Measurements from ENCODE around the gene TFAM.

Gene TFAM

DNA sequence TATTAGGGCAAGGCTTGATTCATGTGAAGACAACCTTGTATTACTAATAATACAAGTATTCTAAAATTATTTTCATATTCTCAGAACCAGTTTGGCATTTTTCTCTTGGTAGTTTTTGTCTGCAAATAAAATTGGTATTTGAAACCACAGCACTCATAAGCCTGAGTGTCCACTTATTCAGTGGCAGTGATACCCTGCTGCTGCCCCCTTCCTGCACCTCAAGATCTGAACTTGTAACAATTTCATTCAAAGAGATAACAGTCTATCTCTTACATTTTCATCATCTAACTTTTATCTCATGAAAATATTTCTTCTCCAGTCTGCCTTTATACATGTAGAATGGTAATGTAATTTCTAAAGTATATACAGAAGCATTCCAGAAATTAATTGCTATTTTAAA is 9.3 kb downstream of the TFAM start:
- no peak overlapping the region for H3K27ac ChIP-seq (ENCODE audit: low read depth, low read length)
- H3K9ac ChIP-seq (ENCODE audit: low read length) = no peak overlapping the region
- H3K79me1 ChIP-seq (ENCODE audit: low read length) = peaks cover 3% of the 10 kb centered on the region
- no peaks in the 10 kb centered on the region for H3K4me1 ChIP-seq (ENCODE audit: control insufficient read depth, low read depth, low read length)
- no peak overlapping the region for H3K4me2 ChIP-seq (ENCODE audit: low read length)
- no peak overlapping the region for H2BK15ac ChIP-seq (replicated peaks; ENCODE audit: low read depth)
- H3K79me2 ChIP-seq (ENCODE audit: control insufficient read depth, insufficient read depth, low read length) = peaks cover under 1% of the 10 kb centered on the region
- peaks cover 2% of the 10 kb centered on the region for H3K36me3 ChIP-seq (ENCODE audit: control insufficient read depth, insufficient read depth, low read length)
- H3K56ac ChIP-seq (ENCODE audit: low read length) = no peak overlapping the region
- no peak overlapping the region for H3K4me3 ChIP-seq (ENCODE audit: low read length)
- H2BK5ac ChIP-seq (ENCODE audit: low read length) = no peak overlapping the region
- no peak for DNase-seq
- no peak overlapping the region for H3K23ac ChIP-seq (ENCODE audit: low read length)
- H3K4ac ChIP-seq (ENCODE audit: low read depth, low read length) = no peak overlapping the region
- H3K18ac ChIP-seq (ENCODE audit: low read length) = no peak overlapping the region
- H2BK120ac ChIP-seq (ENCODE audit: low read depth, low read length) = no peak overlapping the region
- no peak overlapping the region for H4K8ac ChIP-seq (ENCODE audit: low read depth, low read length)
- no peak overlapping the region for H2AK5ac ChIP-seq (ENCODE audit: low read length)
- no peaks in the 10 kb centered on the region for H3K27me3 ChIP-seq (ENCODE audit: insufficient read depth, low read length, poor library complexity)
- H4K5ac ChIP-seq (ENCODE audit: low read length) = no peak overlapping the region

DNA sequence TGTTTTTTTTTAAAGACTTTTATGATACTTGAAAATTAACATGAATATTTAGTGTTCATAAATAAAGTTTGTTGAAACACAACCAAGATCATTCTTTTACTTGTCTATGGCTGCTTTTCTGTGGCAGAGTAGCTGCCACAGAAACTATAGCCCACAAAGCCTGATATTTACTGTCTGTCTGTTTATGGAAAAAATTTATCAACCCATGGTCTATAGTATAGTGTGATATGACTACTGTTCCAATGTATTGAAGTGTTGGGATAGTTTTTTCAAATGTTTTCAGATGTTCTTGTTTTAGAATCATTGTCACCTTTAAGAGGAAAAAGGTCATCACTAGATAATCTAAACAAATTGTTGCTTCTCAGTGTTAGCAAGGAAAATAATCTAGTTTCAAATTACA is 10.8 kb downstream of the TFAM start:
- no peaks in the 10 kb centered on the region for H3K27me3 ChIP-seq (ENCODE audit: insufficient read depth, low read length, poor library complexity)
- H3K9ac ChIP-seq (ENCODE audit: low read length) = no peak overlapping the region
- no peak overlapping the region for H3K4me2 ChIP-seq (ENCODE audit: low read length)
- H2BK5ac ChIP-seq (ENCODE audit: low read length) = no peak overlapping the region
- no peak overlapping the region for H2AK5ac ChIP-seq (ENCODE audit: low read length)
- no peaks in the 10 kb centered on the region for H3K79me1 ChIP-seq (ENCODE audit: low read length)
- H2BK15ac ChIP-seq (replicated peaks; ENCODE audit: low read depth) = no peak overlapping the region
- no peaks in the 10 kb centered on the region for H3K4me1 ChIP-seq (ENCODE audit: control insufficient read depth, low read depth, low read length)
- no peak overlapping the region for H3K23ac ChIP-seq (ENCODE audit: low read length)
- no peaks in the 10 kb centered on the region for H3K79me2 ChIP-seq (ENCODE audit: control insufficient read depth, insufficient read depth, low read length)
- no peak overlapping the region for H4K5ac ChIP-seq (ENCODE audit: low read length)
- no peak overlapping the region for H3K18ac ChIP-seq (ENCODE audit: low read length)
- no peak overlapping the region for H4K8ac ChIP-seq (ENCODE audit: low read depth, low read length)
- no peak overlapping the region for H3K4ac ChIP-seq (ENCODE audit: low read depth, low read length)
- no peak overlapping the region for H3K27ac ChIP-seq (ENCODE audit: low read depth, low read length)
- H3K56ac ChIP-seq (ENCODE audit: low read length) = no peak overlapping the region
- H3K36me3 ChIP-seq (ENCODE audit: control insufficient read depth, insufficient read depth, low read length) = no peaks in the 10 kb centered on the region
- H2BK120ac ChIP-seq (ENCODE audit: low read depth, low read length) = no peak overlapping the region
- no peak for DNase-seq
- no peak overlapping the region for H3K4me3 ChIP-seq (ENCODE audit: low read length)

DNA sequence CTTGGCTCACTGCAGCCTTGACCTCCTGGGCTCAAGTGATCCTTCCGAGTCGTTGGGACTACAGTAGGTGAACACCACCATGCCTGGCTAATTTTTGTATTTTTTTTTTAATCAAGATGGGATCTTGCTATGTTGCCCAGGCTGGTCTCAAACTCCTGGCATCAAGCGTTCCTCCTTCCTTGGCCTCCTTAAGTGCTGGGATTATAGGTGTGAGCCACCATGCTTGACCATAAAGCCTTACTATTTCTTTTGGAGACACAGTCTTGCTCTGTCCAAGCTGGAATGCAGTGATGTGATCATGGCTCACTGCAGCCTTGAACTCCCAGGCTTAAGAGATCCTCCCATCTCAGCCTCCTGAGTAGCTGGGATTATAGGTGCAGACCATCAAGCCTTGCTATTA is 12.6 kb downstream of the TFAM start:
- Histone ChIP-seq H3K18ac (ENCODE audit: low read length) (no peak overlapping the region), H2BK15ac (replicated peaks; ENCODE audit: low read depth) (no peak overlapping the region), H3K79me1 (ENCODE audit: low read length) (no peaks in the 10 kb centered on the region), H3K27me3 (ENCODE audit: insufficient read depth, low read length, poor library complexity) (no peaks in the 10 kb centered on the region), H3K23ac (ENCODE audit: low read length) (no peak overlapping the region), H2BK120ac (ENCODE audit: low read depth, low read length) (no peak overlapping the region), H3K9ac (ENCODE audit: low read length) (no peak overlapping the region), H4K5ac (ENCODE audit: low read length) (no peak overlapping the region), H3K79me2 (ENCODE audit: control insufficient read depth, insufficient read depth, low read length) (no peaks in the 10 kb centered on the region), H3K4me1 (ENCODE audit: control insufficient read depth, low read depth, low read length) (no peaks in the 10 kb centered on the region), H3K36me3 (ENCODE audit: control insufficient read depth, insufficient read depth, low read length) (no peaks in the 10 kb centered on the region), H2BK5ac (ENCODE audit: low read length) (no peak overlapping the region), H3K4me2 (ENCODE audit: low read length) (no peak overlapping the region), H3K4ac (ENCODE audit: low read depth, low read length) (no peak overlapping the region), H3K56ac (ENCODE audit: low read length) (no peak overlapping the region), H3K4me3 (ENCODE audit: low read length) (no peak overlapping the region), H4K8ac (ENCODE audit: low read depth, low read length) (no peak overlapping the region), H3K27ac (ENCODE audit: low read depth, low read length) (no peak overlapping the region), H2AK5ac (ENCODE audit: low read length) (no peak overlapping the region)
- WGBS (ENCODE audit: extremely low coverage, insufficient coverage, low lambda C conversion rate) = no CpG with 5 or more reads among the region's 3 CpGs
- no peak for DNase-seq

DNA sequence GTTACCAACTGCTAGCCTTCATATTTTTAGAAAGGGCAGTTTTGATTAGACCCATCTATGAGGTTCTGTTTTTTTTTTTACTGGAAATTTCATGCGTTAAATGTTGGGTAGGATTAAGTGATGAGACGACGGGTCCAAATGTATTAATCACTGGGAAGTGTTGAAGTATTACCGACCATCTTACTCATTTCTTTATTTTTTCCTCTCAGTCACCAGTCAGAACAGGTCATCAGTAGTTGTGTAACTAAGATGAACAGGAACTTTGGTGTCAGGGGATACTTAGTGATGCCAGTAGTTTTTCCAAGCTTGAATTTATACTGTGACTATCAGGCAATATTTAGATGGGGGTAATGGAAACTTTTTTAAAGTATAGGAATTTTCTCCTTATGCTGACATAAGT is 14.2 kb downstream of the TFAM start:
- H3K27ac ChIP-seq (ENCODE audit: low read depth, low read length) = no peak overlapping the region
- no peak overlapping the region for H2BK120ac ChIP-seq (ENCODE audit: low read depth, low read length)
- no peaks in the 10 kb centered on the region for H3K79me2 ChIP-seq (ENCODE audit: control insufficient read depth, insufficient read depth, low read length)
- H4K5ac ChIP-seq (ENCODE audit: low read length) = no peak overlapping the region
- H3K4me1 ChIP-seq (ENCODE audit: control insufficient read depth, low read depth, low read length) = no peaks in the 10 kb centered on the region
- no peak overlapping the region for H3K23ac ChIP-seq (ENCODE audit: low read length)
- no peak overlapping the region for H2AK5ac ChIP-seq (ENCODE audit: low read length)
- no peaks in the 10 kb centered on the region for H3K79me1 ChIP-seq (ENCODE audit: low read length)
- H3K4me2 ChIP-seq (ENCODE audit: low read length) = no peak overlapping the region
- H3K4me3 ChIP-seq (ENCODE audit: low read length) = no peak overlapping the region
- no peaks in the 10 kb centered on the region for H3K36me3 ChIP-seq (ENCODE audit: control insufficient read depth, insufficient read depth, low read length)
- no peak overlapping the region for H2BK15ac ChIP-seq (replicated peaks; ENCODE audit: low read depth)
- H3K4ac ChIP-seq (ENCODE audit: low read depth, low read length) = no peak overlapping the region
- no peak overlapping the region for H2BK5ac ChIP-seq (ENCODE audit: low read length)
- DNase-seq = no peak
- no peak overlapping the region for H3K18ac ChIP-seq (ENCODE audit: low read length)
- H4K8ac ChIP-seq (ENCODE audit: low read depth, low read length) = no peak overlapping the region
- no CpG with 5 or more reads among the region's 4 CpGs for WGBS (ENCODE audit: extremely low coverage, insufficient coverage, low lambda C conversion rate)
- no peaks in the 10 kb centered on the region for H3K27me3 ChIP-seq (ENCODE audit: insufficient read depth, low read length, poor library complexity)
- H3K9ac ChIP-seq (ENCODE audit: low read length) = no peak overlapping the region
- H3K56ac ChIP-seq (ENCODE audit: low read length) = no peak overlapping the region

DNA sequence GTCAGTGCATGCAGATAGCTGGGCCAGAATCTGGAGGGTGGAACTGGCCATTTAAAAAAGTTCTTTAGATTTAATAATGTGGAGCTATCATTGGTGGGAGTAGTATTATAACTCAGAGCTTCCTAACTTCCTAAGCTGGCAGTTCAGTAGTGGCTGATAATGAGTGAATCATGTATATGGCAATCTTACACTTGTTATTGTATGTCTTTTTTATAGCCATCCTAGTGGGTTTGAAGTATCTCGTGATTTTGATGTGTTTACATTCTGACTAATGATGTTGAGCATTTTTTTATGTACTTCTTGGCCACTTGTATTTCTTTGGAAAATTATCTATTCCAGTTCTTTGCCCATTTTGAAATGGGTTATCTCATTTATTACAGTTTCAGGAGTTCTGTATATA is 15.4 kb downstream of the TFAM start:
- H3K18ac ChIP-seq (ENCODE audit: low read length) = no peak overlapping the region
- H2BK15ac ChIP-seq (replicated peaks; ENCODE audit: low read depth) = no peak overlapping the region
- H3K56ac ChIP-seq (ENCODE audit: low read length) = no peak overlapping the region
- H3K36me3 ChIP-seq (ENCODE audit: control insufficient read depth, insufficient read depth, low read length) = no peaks in the 10 kb centered on the region
- H3K4me1 ChIP-seq (ENCODE audit: control insufficient read depth, low read depth, low read length) = no peaks in the 10 kb centered on the region
- no peak overlapping the region for H4K8ac ChIP-seq (ENCODE audit: low read depth, low read length)
- no peaks in the 10 kb centered on the region for H3K79me2 ChIP-seq (ENCODE audit: control insufficient read depth, insufficient read depth, low read length)
- H2BK120ac ChIP-seq (ENCODE audit: low read depth, low read length) = no peak overlapping the region
- H2BK5ac ChIP-seq (ENCODE audit: low read length) = no peak overlapping the region
- DNase-seq = no peak
- no peak overlapping the region for H3K27ac ChIP-seq (ENCODE audit: low read depth, low read length)
- no peak overlapping the region for H3K4me2 ChIP-seq (ENCODE audit: low read length)
- H3K4ac ChIP-seq (ENCODE audit: low read depth, low read length) = no peak overlapping the region
- no peak overlapping the region for H3K9ac ChIP-seq (ENCODE audit: low read length)
- no peak overlapping the region for H2AK5ac ChIP-seq (ENCODE audit: low read length)
- H3K27me3 ChIP-seq (ENCODE audit: insufficient read depth, low read length, poor library complexity) = no peaks in the 10 kb centered on the region
- H3K23ac ChIP-seq (ENCODE audit: low read length) = no peak overlapping the region
- H3K79me1 ChIP-seq (ENCODE audit: low read length) = no peaks in the 10 kb centered on the region
- no peak overlapping the region for H3K4me3 ChIP-seq (ENCODE audit: low read length)
- H4K5ac ChIP-seq (ENCODE audit: low read length) = no peak overlapping the region
- no CpG with 5 or more reads among the region's 1 CpG for WGBS (ENCODE audit: extremely low coverage, insufficient coverage, low lambda C conversion rate)

DNA sequence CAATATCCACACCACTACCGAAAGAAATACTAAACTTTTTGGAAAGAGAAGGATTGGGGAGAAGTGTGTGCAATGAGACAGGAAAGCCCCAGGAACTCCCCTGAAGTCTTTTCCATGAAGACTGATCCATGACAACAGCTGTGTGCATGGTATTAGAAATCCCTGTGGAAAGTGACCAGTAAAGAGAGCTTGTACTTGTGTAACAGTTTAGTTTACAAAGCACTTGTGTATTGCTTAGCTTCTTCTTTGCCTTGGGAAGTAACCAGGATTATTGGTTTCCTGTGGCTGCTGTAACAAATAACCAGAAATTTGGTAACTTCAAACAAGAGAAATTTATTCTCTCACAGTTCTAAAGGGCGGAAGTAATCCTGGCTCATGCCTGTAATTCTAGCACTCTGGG is 18.8 kb downstream of the TFAM start:
- no peak overlapping the region for H3K56ac ChIP-seq (ENCODE audit: low read length)
- no peaks in the 10 kb centered on the region for H3K36me3 ChIP-seq (ENCODE audit: control insufficient read depth, insufficient read depth, low read length)
- H3K27me3 ChIP-seq (ENCODE audit: insufficient read depth, low read length, poor library complexity) = no peaks in the 10 kb centered on the region
- no peak overlapping the region for H2AK5ac ChIP-seq (ENCODE audit: low read length)
- no peak overlapping the region for H2BK5ac ChIP-seq (ENCODE audit: low read length)
- no peak overlapping the region for H3K4me2 ChIP-seq (ENCODE audit: low read length)
- no peaks in the 10 kb centered on the region for H3K79me2 ChIP-seq (ENCODE audit: control insufficient read depth, insufficient read depth, low read length)
- no peak overlapping the region for H4K5ac ChIP-seq (ENCODE audit: low read length)
- H2BK15ac ChIP-seq (replicated peaks; ENCODE audit: low read depth) = no peak overlapping the region
- no peak overlapping the region for H3K23ac ChIP-seq (ENCODE audit: low read length)
- no peak overlapping the region for H3K18ac ChIP-seq (ENCODE audit: low read length)
- H3K4me1 ChIP-seq (ENCODE audit: control insufficient read depth, low read depth, low read length) = no peaks in the 10 kb centered on the region
- H2BK120ac ChIP-seq (ENCODE audit: low read depth, low read length) = no peak overlapping the region
- no peak overlapping the region for H4K8ac ChIP-seq (ENCODE audit: low read depth, low read length)
- H3K79me1 ChIP-seq (ENCODE audit: low read length) = no peaks in the 10 kb centered on the region
- H3K27ac ChIP-seq (ENCODE audit: low read depth, low read length) = no peak overlapping the region
- H3K4me3 ChIP-seq (ENCODE audit: low read length) = no peak overlapping the region
- no peak overlapping the region for H3K4ac ChIP-seq (ENCODE audit: low read depth, low read length)
- no peak for DNase-seq
- WGBS (ENCODE audit: extremely low coverage, insufficient coverage, low lambda C conversion rate) = no CpG with 5 or more reads among the region's 2 CpGs
- no peak overlapping the region for H3K9ac ChIP-seq (ENCODE audit: low read length)

Data from mesendoderm (in vitro differentiated cells).